Panc1 (cell line): Measurements from ENCODE around the gene ADAM22. TPM values are rescaled to one million over a fixed set of nuclear protein-coding genes. Genes with fewer than 3 reads are reported as not detected.

Source experiments
- ATAC-seq: fragments of 200-7000 bp; cut with Tn5 transposase; 2 replicates; pipeline ENCODE4 v1.9.1; 2020; ENCODE audit warnings: mild to moderate bottlenecking, moderate library complexity
- BruUV-seq: library from RNA; stranded (reverse); fragments of 400-500 nt; replicated peaks from 2 replicates; lab custom pipeline; 2021; lab: Mats Ljungman, UMichigan
- CTCF ChIA-PET: fragments of 300-600 bp; sonication (Branson Sonifier 250); formaldehyde crosslinking; loops from one replicate; lab custom pipeline; 2022; ENCODE audit warnings: antibody characterized with exemption; lab: Charles Lee
- POLR2A ChIA-PET: fragments of 300-600 bp; sonication (Branson Sonifier 250); formaldehyde crosslinking; loops from one replicate; lab custom pipeline; 2022; ENCODE audit warnings: antibody characterized with exemption; lab: Charles Lee
- DNase-seq: peaks from one replicate; pipeline ENCODE4 v3.0.0-alpha.2; 2010; ENCODE audit warnings: low read depth, low spot score
- H3K27ac ChIP-seq: 2 replicates; pipeline ENCODE4 v1.5.1; 2011; ENCODE audit warnings: mild to moderate bottlenecking, low read length, inconsistent platforms
- H3K27me3 ChIP-seq: fragments of 200-500 bp; sonication (Bioruptor generic); 2 replicates; pipeline ENCODE4 v1.6.0; 2014; ENCODE audit warnings: low read length, inconsistent platforms; ENCODE audit not compliant: control insufficient read depth, insufficient read depth
- H3K36me3 ChIP-seq: fragments of 200-500 bp; sonication (Bioruptor generic); 2 replicates; pipeline ENCODE4 v1.5.1; 2014; ENCODE audit warnings: inconsistent platforms, mild to moderate bottlenecking, low read length, moderate library complexity; ENCODE audit not compliant: control insufficient read depth, insufficient read depth
- H3K4me1 ChIP-seq: 2 replicates; pipeline ENCODE4 v1.5.1; 2011; ENCODE audit warnings: inconsistent platforms, mild to moderate bottlenecking, low read length, moderate library complexity; ENCODE audit not compliant: control insufficient read depth, insufficient read depth
- H3K4me3 ChIP-seq, 2 experiments: 2 replicates each; pipeline ENCODE4 v1.5.1; 2011 to 2012; ENCODE audit warnings: low read depth in 2 of 2, low read length in 2 of 2, mild to moderate bottlenecking in 2 of 2, inconsistent platforms in 1 of 2, moderate library complexity in 1 of 2
- H3K9me3 ChIP-seq: fragments of 200-500 bp; sonication (Bioruptor generic); 2 replicates; pipeline ENCODE4 v1.5.1; 2014; ENCODE audit warnings: low read depth, mild to moderate bottlenecking, inconsistent platforms, low read length, moderate library complexity; ENCODE audit not compliant: control insufficient read depth, insufficient read depth
- POLR2AphosphoS5 ChIP-seq: IDR thresholded peaks from 2 replicates; pipeline ENCODE4 v1.6.1; 2012; ENCODE audit warnings: mild to moderate bottlenecking, low read depth, low read length, moderate library complexity
- SIN3A ChIP-seq: IDR thresholded peaks from 2 replicates; pipeline ENCODE4 v1.6.1; 2012; ENCODE audit warnings: low read depth, mild to moderate bottlenecking, low read length, moderate library complexity, borderline replicate concordance; ENCODE audit not compliant: insufficient read depth
- TCF7L2 ChIP-seq: IDR thresholded peaks from 2 replicates; pipeline ENCODE4 v1.6.1; 2011; ENCODE audit warnings: mild to moderate bottlenecking, low read depth, low read length, inconsistent platforms
- in situ Hi-C: cut with HindIII; loops from 2 replicates; pipeline ENCODE4 v1.10.0; 2016; ENCODE audit warnings: low sequenced_read_pairs, low pct_unique_long_range_greater_than_20kb
- intact Hi-C: fragments of 100-400 bp; cut with micrococcal nuclease; formaldehyde crosslinking; loops from one replicate; pipeline ENCODE4 v1.10.0; 2022; ENCODE audit not compliant: unreplicated experiment
- total RNA-seq: library from RNA; stranded (reverse); gene quantifications from one replicate; pipeline ENCODE4 v1.2.1, GENCODE V29; 2021; ENCODE audit not compliant: unreplicated experiment
- TF ChIP-seq, protein P1 (sequence below), 2 experiments: IDR thresholded peaks; 2 replicates each; pipeline ENCODE4 v1.6.1; 2011 to 2012; ENCODE audit warnings: low read depth in 2 of 2, control low read depth in 1 of 2, low read length in 1 of 2, mild to moderate bottlenecking in 1 of 2, moderate library complexity in 1 of 2; ENCODE audit not compliant: insufficient read depth in 1 of 2
- TF ChIP-seq, protein P2 (sequence below): fragments of 450-650 bp; IDR thresholded peaks from 2 replicates; pipeline ENCODE4 v1.5.1; 2017; ENCODE audit warnings: mild to moderate bottlenecking

The ADAM22 gene
- total RNA-seq, 1 experiment from 2014 or later = 4.2 TPM

- Histone ChIP-seq H3K36me3 (no peaks in the 10 kb centered on the region), H3K9me3 (no peaks in the 10 kb centered on the region), H3K27me3 (no peaks in the 10 kb centered on the region), H3K27ac (no peak overlapping the region), H3K4me3 (no peak overlapping the region), H3K4me1 (no peaks in the 10 kb centered on the region)
- DNase-seq (no peak), ATAC-seq (no peak)
- no TSS peak for BruUV-seq
- in situ Hi-C loops (no loop called here), intact Hi-C loops (no loop called here)
- no peak for TF ChIP-seq TCF7L2
- TF ChIP-seq POLR2AphosphoS5 = no peak
- TF ChIP-seq SIN3A = no peak
- TF ChIP-seq, protein P1, sequence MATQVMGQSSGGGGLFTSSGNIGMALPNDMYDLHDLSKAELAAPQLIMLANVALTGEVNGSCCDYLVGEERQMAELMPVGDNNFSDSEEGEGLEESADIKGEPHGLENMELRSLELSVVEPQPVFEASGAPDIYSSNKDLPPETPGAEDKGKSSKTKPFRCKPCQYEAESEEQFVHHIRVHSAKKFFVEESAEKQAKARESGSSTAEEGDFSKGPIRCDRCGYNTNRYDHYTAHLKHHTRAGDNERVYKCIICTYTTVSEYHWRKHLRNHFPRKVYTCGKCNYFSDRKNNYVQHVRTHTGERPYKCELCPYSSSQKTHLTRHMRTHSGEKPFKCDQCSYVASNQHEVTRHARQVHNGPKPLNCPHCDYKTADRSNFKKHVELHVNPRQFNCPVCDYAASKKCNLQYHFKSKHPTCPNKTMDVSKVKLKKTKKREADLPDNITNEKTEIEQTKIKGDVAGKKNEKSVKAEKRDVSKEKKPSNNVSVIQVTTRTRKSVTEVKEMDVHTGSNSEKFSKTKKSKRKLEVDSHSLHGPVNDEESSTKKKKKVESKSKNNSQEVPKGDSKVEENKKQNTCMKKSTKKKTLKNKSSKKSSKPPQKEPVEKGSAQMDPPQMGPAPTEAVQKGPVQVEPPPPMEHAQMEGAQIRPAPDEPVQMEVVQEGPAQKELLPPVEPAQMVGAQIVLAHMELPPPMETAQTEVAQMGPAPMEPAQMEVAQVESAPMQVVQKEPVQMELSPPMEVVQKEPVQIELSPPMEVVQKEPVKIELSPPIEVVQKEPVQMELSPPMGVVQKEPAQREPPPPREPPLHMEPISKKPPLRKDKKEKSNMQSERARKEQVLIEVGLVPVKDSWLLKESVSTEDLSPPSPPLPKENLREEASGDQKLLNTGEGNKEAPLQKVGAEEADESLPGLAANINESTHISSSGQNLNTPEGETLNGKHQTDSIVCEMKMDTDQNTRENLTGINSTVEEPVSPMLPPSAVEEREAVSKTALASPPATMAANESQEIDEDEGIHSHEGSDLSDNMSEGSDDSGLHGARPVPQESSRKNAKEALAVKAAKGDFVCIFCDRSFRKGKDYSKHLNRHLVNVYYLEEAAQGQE (IDR thresholded peaks at IDR 0.05; ENCODE audit: insufficient read depth in 1 of 2, low read depth in 2 of 2, low read length in 1 of 2) = no peak
- TF ChIP-seq, protein P2, sequence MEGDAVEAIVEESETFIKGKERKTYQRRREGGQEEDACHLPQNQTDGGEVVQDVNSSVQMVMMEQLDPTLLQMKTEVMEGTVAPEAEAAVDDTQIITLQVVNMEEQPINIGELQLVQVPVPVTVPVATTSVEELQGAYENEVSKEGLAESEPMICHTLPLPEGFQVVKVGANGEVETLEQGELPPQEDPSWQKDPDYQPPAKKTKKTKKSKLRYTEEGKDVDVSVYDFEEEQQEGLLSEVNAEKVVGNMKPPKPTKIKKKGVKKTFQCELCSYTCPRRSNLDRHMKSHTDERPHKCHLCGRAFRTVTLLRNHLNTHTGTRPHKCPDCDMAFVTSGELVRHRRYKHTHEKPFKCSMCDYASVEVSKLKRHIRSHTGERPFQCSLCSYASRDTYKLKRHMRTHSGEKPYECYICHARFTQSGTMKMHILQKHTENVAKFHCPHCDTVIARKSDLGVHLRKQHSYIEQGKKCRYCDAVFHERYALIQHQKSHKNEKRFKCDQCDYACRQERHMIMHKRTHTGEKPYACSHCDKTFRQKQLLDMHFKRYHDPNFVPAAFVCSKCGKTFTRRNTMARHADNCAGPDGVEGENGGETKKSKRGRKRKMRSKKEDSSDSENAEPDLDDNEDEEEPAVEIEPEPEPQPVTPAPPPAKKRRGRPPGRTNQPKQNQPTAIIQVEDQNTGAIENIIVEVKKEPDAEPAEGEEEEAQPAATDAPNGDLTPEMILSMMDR = no peak
- ChIA-PET POLR2A (no interaction called here), CTCF (no interaction called here)
Measured at GRCh38 chr7:88127637-88128290, 193.7 kb downstream of the ADAM22 start.

DNA sequence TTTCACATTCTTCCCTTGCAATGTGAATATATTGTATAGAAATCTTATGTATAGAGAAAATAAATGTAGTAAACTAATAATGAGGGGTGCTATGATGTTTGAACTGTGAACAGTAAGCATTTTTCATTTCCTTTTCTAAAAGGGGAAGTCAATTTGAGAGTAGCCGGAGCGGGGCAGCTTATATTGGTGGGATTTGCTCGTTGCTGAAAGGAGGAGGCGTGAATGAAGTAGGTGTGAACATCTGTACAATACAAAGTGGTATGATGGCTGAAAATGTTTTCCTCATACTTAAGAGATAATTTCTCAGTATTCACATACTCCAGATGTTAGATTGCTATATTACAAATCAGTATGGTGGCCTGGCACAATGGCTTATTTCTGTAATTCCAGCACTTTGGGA is 198.7 kb downstream of the ADAM22 start:
- no peak for DNase-seq
- H3K4me3 ChIP-seq = no peak overlapping the region
- H3K4me1 ChIP-seq = no peaks in the 10 kb centered on the region
- TF ChIP-seq SIN3A (no peak), POLR2AphosphoS5 (no peak), TCF7L2 (no peak)
- TF ChIP-seq, protein P2 = no peak
- TF ChIP-seq, protein P1 (IDR thresholded peaks at IDR 0.05; ENCODE audit: insufficient read depth in 1 of 2, low read depth in 2 of 2, low read length in 1 of 2) = no peak
- H3K36me3 ChIP-seq = no peaks in the 10 kb centered on the region
- H3K27ac ChIP-seq = no peak overlapping the region
- in situ Hi-C loops = no loop called here
- no peaks in the 10 kb centered on the region for H3K27me3 ChIP-seq
- H3K9me3 ChIP-seq = no peaks in the 10 kb centered on the region
- CTCF ChIA-PET = no interaction called here
- intact Hi-C loops = no loop called here
- no TSS peak for BruUV-seq
- no peak for ATAC-seq
- POLR2A ChIA-PET = no interaction called here
